Mesenchymal stem cell (in vitro differentiated cells and primary cell): Measurements from ENCODE around the gene DDX41.

Source experiments
- DNase-seq: peaks from one replicate; pipeline ENCODE4 v3.0.0-alpha.2; 2013
- H2AFZ ChIP-seq: one replicate; pipeline ENCODE4 v1.6.1; 2013; ENCODE audit warnings: low read depth, mild to moderate bottlenecking, control low read depth, inconsistent platforms, low read length, moderate library complexity
- H2AK5ac ChIP-seq: 2 replicates; pipeline ENCODE4 v1.6.1; 2013; ENCODE audit warnings: low read length, moderate library complexity, mild to moderate bottlenecking, inconsistent platforms; ENCODE audit not compliant: severe bottlenecking
- H2BK120ac ChIP-seq: one replicate; pipeline ENCODE4 v1.6.1; 2013; ENCODE audit warnings: low read depth, mild to moderate bottlenecking, inconsistent platforms, low read length, moderate library complexity
- H2BK12ac ChIP-seq, 2 experiments: one replicate each; pipeline ENCODE4 v1.6.1; 2013; ENCODE audit warnings: inconsistent platforms in 2 of 2, low read length in 2 of 2, mild to moderate bottlenecking in 2 of 2, moderate library complexity in 2 of 2, control low read depth in 1 of 2
- H2BK15ac ChIP-seq: one replicate; pipeline ENCODE4 v1.6.1; 2013; ENCODE audit warnings: mild to moderate bottlenecking, low read depth, inconsistent platforms; ENCODE audit not compliant: poor library complexity, severe bottlenecking
- H2BK5ac ChIP-seq: 2 replicates; pipeline ENCODE4 v1.6.1; 2013; ENCODE audit warnings: low read depth, mild to moderate bottlenecking, low read length, control low read depth, inconsistent platforms; ENCODE audit not compliant: poor library complexity, severe bottlenecking
- H3K14ac ChIP-seq, 2 experiments: one replicate each; pipeline ENCODE4 v1.6.1; 2013; ENCODE audit warnings: inconsistent platforms in 2 of 2, low read length in 2 of 2, control low read depth in 1 of 2, mild to moderate bottlenecking in 1 of 2, moderate library complexity in 1 of 2
- H3K18ac ChIP-seq, 2 experiments: one replicate each; pipeline ENCODE4 v1.6.1; 2013; ENCODE audit warnings: inconsistent platforms in 2 of 2, low read length in 2 of 2, control low read depth in 1 of 2, low read depth in 1 of 2, mild to moderate bottlenecking in 1 of 2
- H3K23ac ChIP-seq, 2 experiments: one replicate each; pipeline ENCODE4 v1.6.1; 2013; ENCODE audit warnings: inconsistent platforms in 2 of 2, low read length in 2 of 2, mild to moderate bottlenecking in 2 of 2, moderate library complexity in 2 of 2, control low read depth in 1 of 2
- H3K27ac ChIP-seq: 2 replicates; pipeline ENCODE4 v1.5.1; 2013; ENCODE audit warnings: mild to moderate bottlenecking, moderate library complexity, low read length, control low read depth, inconsistent platforms; ENCODE audit not compliant: poor library complexity, severe bottlenecking
- H3K27me3 ChIP-seq, 2 experiments: 2 replicates each; pipeline versions ENCODE4 v1.6.1 to v1.7.0; 2013; ENCODE audit warnings: low read length in 2 of 2, mild to moderate bottlenecking in 2 of 2, moderate library complexity in 2 of 2, control low read depth in 1 of 2, inconsistent platforms in 1 of 2; ENCODE audit not compliant: control insufficient read depth in 1 of 2, insufficient read depth in 1 of 2
- H3K36me3 ChIP-seq, 2 experiments: 2 replicates each; pipeline versions ENCODE4 v1.6.1 to v1.7.0; 2013; ENCODE audit warnings: low read length in 2 of 2, control low read depth in 1 of 2, inconsistent platforms in 1 of 2, low read depth in 1 of 2, mild to moderate bottlenecking in 1 of 2; ENCODE audit not compliant: insufficient read depth in 2 of 2, control insufficient read depth in 1 of 2
- H3K4ac ChIP-seq, 2 experiments: one replicate each; pipeline ENCODE4 v1.6.1; 2013; ENCODE audit warnings: inconsistent platforms in 2 of 2, low read length in 2 of 2, mild to moderate bottlenecking in 2 of 2, moderate library complexity in 2 of 2, control low read depth in 1 of 2, low read depth in 1 of 2
- H3K4me1 ChIP-seq: 2 replicates; pipeline ENCODE4 v1.6.1; 2013; ENCODE audit warnings: low read depth, low read length, control low read depth; ENCODE audit not compliant: control insufficient read depth, insufficient read depth
- H3K4me2 ChIP-seq: 2 replicates; pipeline ENCODE4 v1.6.1; 2013; ENCODE audit warnings: low read length, mild to moderate bottlenecking, inconsistent platforms; ENCODE audit not compliant: poor library complexity, severe bottlenecking
- H3K4me3 ChIP-seq, 2 experiments: 2 replicates each; pipeline versions ENCODE4 v1.5.1 to v1.7.0; 2013; ENCODE audit warnings: low read length in 2 of 2, mild to moderate bottlenecking in 2 of 2, control low read depth in 1 of 2, low read depth in 1 of 2; ENCODE audit not compliant: insufficient read depth in 1 of 2
- H3K79me1 ChIP-seq: replicated peaks from 2 replicates; pipeline ENCODE4 v1.6.1; 2013; ENCODE audit warnings: mild to moderate bottlenecking, control low read depth, low read length, inconsistent platforms; ENCODE audit not compliant: poor library complexity, severe bottlenecking
- H3K9ac ChIP-seq: 2 replicates; pipeline ENCODE4 v1.7.0; 2013; ENCODE audit warnings: mild to moderate bottlenecking, low read length, moderate library complexity
- H3K9me3 ChIP-seq: 2 replicates; pipeline ENCODE4 v1.7.0; 2013; ENCODE audit warnings: mild to moderate bottlenecking, low read length; ENCODE audit not compliant: control insufficient read depth
- H4K8ac ChIP-seq: one replicate; pipeline ENCODE4 v1.6.1; 2013; ENCODE audit warnings: inconsistent platforms, mild to moderate bottlenecking, low read length, moderate library complexity
- H4K91ac ChIP-seq: one replicate; pipeline ENCODE4 v1.6.1; 2013; ENCODE audit warnings: mild to moderate bottlenecking, low read length, inconsistent platforms
- WGBS: methylation state at CpG from one replicate; pipeline ENCODE4 v1.1.7; 2013; ENCODE audit warnings: mixed read lengths; 5-methylcytosine and 5-hydroxymethylcytosine counted together

DDX41 gene

GRCh38 chr5:177540438-177540837 lies 23.7 kb upstream of the DDX41 start:
- H4K91ac ChIP-seq: no peak overlapping the region
- H2AFZ ChIP-seq: no peak overlapping the region
- H3K23ac ChIP-seq: no peak overlapping the region
- H3K4ac ChIP-seq: no peak overlapping the region
- no peak overlapping the region for H3K4me3 ChIP-seq
- no peak overlapping the region for H4K8ac ChIP-seq
- H3K9ac ChIP-seq: no peak overlapping the region
- DNase-seq: no peak
- H3K36me3 ChIP-seq: peaks cover 19 to 37% of the 10 kb centered on the region in 2 experiments
- H3K79me1 ChIP-seq: peaks cover 5% of the 10 kb centered on the region
- no peak overlapping the region for H2BK15ac ChIP-seq
- H3K27ac ChIP-seq: no peak overlapping the region
- H3K18ac ChIP-seq: no peak overlapping the region
- peaks cover 25% of the 10 kb centered on the region for H3K4me1 ChIP-seq
- H3K14ac ChIP-seq: no peak overlapping the region
- peak overlapping the region; percentile 3 for H2AK5ac ChIP-seq
- no peak overlapping the region for H2BK5ac ChIP-seq
- H3K4me2 ChIP-seq: no peak overlapping the region
- 94% methylated on average over 2 of the region's 3 CpGs for WGBS
- peak overlapping the region in 1 of 2 experiments; percentile 72 for H2BK12ac ChIP-seq
- H2BK120ac ChIP-seq: no peak overlapping the region
- no peaks in the 10 kb centered on the region for H3K27me3 ChIP-seq
- no peaks in the 10 kb centered on the region for H3K9me3 ChIP-seq

DNA sequence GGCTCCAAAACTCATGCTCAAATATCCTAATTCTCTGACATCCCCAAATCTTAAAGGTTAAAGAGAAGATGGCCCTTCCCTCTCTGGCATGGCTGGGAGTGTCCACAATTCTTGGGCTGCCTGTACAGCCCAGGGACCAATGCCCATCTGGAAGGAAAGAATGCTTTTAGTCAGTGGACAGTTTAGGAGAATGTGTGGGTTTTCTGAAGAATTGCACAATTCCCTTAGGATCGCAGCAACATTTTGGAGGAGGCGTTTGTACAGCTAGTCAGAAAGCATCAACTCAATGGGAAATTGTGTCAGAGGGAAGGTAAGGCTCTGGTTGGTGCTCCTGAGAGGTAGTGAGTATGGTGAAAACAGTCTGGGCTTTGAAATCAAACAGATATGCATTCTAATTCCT lies 22.6 kb upstream of the DDX41 start:
- Histone ChIP-seq H2BK12ac (no peak overlapping the region), H3K9ac (peak overlapping the region; percentile 26), H2BK120ac (no peak overlapping the region), H2AK5ac (peak overlapping the region; percentile 35), H3K9me3 (no peaks in the 10 kb centered on the region), H3K23ac (peak overlapping the region in 1 of 2 experiments; percentile 26), H3K4ac (no peak overlapping the region), H3K79me1 (peaks cover 8% of the 10 kb centered on the region), H3K14ac (no peak overlapping the region), H2BK5ac (no peak overlapping the region), H2AFZ (no peak overlapping the region), H3K4me2 (no peak overlapping the region), H3K27ac (no peak overlapping the region), H3K18ac (no peak overlapping the region), H2BK15ac (no peak overlapping the region), H3K4me1 (peaks cover 27% of the 10 kb centered on the region), H3K36me3 (peaks cover 19 to 46% of the 10 kb centered on the region in 2 experiments), H4K91ac (no peak overlapping the region), H4K8ac (no peak overlapping the region), H3K27me3 (no peaks in the 10 kb centered on the region), H3K4me3 (peak overlapping the region in 1 of 2 experiments; percentile 23)
- 63% methylated on average over 2 of the region's 2 CpGs for WGBS
- DNase-seq: peak; percentile 81

GRCh38 chr5:177538876-177539275 lies 22.1 kb upstream of the DDX41 start:
- peaks cover 20 to 49% of the 10 kb centered on the region in 2 experiments for H3K36me3 ChIP-seq
- H3K18ac ChIP-seq: peak overlapping the region; percentile 78 to 85
- no peak overlapping the region for H3K14ac ChIP-seq
- no peak overlapping the region for H2AFZ ChIP-seq
- DNase-seq: no peak
- peak overlapping the region; percentile 42 for H4K8ac ChIP-seq
- H2BK15ac ChIP-seq: no peak overlapping the region
- peak overlapping the region; percentile 26 for H3K9ac ChIP-seq
- peaks cover 8% of the 10 kb centered on the region for H3K79me1 ChIP-seq
- no peak overlapping the region for H2BK5ac ChIP-seq
- 96% methylated on average over 9 of the region's 10 CpGs for WGBS
- H2BK120ac ChIP-seq: no peak overlapping the region
- peak overlapping the region; percentile 2 to 5 for H3K4ac ChIP-seq
- H3K4me3 ChIP-seq: no peak overlapping the region
- H3K9me3 ChIP-seq: no peaks in the 10 kb centered on the region
- H3K4me1 ChIP-seq: peaks cover 27% of the 10 kb centered on the region
- H3K27me3 ChIP-seq: no peaks in the 10 kb centered on the region
- H3K4me2 ChIP-seq: no peak overlapping the region
- H2BK12ac ChIP-seq: peak overlapping the region; percentile 37 to 91
- peak overlapping the region; percentile 5 for H4K91ac ChIP-seq
- peak overlapping the region; percentile 99 for H2AK5ac ChIP-seq
- no peak overlapping the region for H3K27ac ChIP-seq
- no peak overlapping the region for H3K23ac ChIP-seq

GRCh38 chr5:177537389-177538361 lies 20.9 kb upstream of the DDX41 start:
- peak overlapping the region; percentile 55 for H3K9ac ChIP-seq
- H2AFZ ChIP-seq: no peak overlapping the region
- peak overlapping the region; percentile 96 for H3K27ac ChIP-seq
- peak overlapping the region; percentile 62 for H2BK120ac ChIP-seq
- H3K4me2 ChIP-seq: peak overlapping the region; percentile 18
- peak overlapping the region; percentile 2 to 5 for H3K4ac ChIP-seq
- DNase-seq: peak; percentile 92
- H3K27me3 ChIP-seq: no peaks in the 10 kb centered on the region
- WGBS: 21% methylated on average over 13 of the region's 15 CpGs
- H3K14ac ChIP-seq: peak overlapping the region in 1 of 2 experiments; percentile 8
- peak overlapping the region; percentile 99 for H2AK5ac ChIP-seq
- no peak overlapping the region for H3K23ac ChIP-seq
- peak overlapping the region in 1 of 2 experiments; percentile 58 for H3K4me3 ChIP-seq
- H4K91ac ChIP-seq: peak overlapping the region; percentile 84
- peaks cover 30 to 58% of the 10 kb centered on the region in 2 experiments for H3K36me3 ChIP-seq
- peak overlapping the region; percentile 70 for H2BK15ac ChIP-seq
- peak overlapping the region; percentile 67 for H4K8ac ChIP-seq
- peak overlapping the region; percentile 68 to 91 for H2BK12ac ChIP-seq
- H3K18ac ChIP-seq: peak overlapping the region; percentile 78 to 85
- peak overlapping the region; percentile 89 for H2BK5ac ChIP-seq
- peaks cover 10% of the 10 kb centered on the region for H3K79me1 ChIP-seq
- H3K4me1 ChIP-seq: peaks cover 25% of the 10 kb centered on the region
- no peaks in the 10 kb centered on the region for H3K9me3 ChIP-seq
